NCI-H1092 treated with DMSO at 0.1 percent for 48 hours (cell line): ENCODE measurements around the gene SEC31A.
"Not testable (repeated sequence)": the region's sequence is repeated elsewhere in the genome, so short reads cannot be mapped to it uniquely, and the experiment has no call there.

Source experiments
- DNase-seq: peaks from one replicate; lab custom pipeline; 2025; lab: John Stamatoyannopoulos, UW

Gene SEC31A, protein sequence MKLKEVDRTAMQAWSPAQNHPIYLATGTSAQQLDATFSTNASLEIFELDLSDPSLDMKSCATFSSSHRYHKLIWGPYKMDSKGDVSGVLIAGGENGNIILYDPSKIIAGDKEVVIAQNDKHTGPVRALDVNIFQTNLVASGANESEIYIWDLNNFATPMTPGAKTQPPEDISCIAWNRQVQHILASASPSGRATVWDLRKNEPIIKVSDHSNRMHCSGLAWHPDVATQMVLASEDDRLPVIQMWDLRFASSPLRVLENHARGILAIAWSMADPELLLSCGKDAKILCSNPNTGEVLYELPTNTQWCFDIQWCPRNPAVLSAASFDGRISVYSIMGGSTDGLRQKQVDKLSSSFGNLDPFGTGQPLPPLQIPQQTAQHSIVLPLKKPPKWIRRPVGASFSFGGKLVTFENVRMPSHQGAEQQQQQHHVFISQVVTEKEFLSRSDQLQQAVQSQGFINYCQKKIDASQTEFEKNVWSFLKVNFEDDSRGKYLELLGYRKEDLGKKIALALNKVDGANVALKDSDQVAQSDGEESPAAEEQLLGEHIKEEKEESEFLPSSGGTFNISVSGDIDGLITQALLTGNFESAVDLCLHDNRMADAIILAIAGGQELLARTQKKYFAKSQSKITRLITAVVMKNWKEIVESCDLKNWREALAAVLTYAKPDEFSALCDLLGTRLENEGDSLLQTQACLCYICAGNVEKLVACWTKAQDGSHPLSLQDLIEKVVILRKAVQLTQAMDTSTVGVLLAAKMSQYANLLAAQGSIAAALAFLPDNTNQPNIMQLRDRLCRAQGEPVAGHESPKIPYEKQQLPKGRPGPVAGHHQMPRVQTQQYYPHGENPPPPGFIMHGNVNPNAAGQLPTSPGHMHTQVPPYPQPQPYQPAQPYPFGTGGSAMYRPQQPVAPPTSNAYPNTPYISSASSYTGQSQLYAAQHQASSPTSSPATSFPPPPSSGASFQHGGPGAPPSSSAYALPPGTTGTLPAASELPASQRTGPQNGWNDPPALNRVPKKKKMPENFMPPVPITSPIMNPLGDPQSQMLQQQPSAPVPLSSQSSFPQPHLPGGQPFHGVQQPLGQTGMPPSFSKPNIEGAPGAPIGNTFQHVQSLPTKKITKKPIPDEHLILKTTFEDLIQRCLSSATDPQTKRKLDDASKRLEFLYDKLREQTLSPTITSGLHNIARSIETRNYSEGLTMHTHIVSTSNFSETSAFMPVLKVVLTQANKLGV

DNA sequence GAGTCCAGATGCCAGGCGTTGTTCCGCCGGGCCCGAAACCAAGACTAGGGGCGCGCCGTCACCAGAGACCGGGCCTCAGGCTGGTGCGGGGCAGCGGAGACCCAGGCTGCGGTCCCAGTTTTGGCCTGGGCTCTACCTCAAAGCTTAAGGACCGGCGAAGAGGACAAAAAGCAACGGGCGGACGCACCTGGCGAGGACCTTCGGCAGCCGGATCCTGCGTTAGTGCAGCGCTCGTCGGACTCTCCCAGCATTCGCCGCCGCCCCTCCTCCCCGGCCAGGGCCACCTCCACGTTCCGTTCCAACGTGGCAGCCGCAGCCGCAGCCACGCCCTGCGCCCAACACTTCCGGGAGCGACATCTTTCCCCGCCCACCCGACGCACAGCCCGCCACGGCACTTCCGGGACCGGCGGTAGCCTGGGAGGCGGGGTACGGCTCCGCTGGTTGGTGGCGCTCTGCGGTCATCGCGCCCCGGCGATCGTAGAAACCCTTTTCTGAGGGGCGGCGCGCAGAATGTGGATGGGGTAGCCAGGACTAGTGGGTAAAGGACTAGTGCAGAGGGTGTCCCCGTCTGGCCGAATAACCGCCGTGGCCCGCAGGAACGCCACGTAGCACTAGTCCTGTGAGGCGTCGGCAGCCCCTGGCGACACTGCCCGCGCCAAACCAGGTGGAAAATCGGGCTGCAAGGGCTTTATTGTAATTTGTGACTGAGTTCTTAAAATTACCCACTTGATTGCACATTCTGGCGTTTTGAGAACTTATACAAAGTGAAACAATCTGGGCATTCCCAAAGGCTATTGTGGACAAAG lies at the start of gene SEC31A:
SEC31A (minus strand) TSS at position 253 of the 806 bp plus-strand sequence. CDS start 9,217 bp downstream, outside the sequence.
- peak; percentile 95 for DNase-seq

DNA sequence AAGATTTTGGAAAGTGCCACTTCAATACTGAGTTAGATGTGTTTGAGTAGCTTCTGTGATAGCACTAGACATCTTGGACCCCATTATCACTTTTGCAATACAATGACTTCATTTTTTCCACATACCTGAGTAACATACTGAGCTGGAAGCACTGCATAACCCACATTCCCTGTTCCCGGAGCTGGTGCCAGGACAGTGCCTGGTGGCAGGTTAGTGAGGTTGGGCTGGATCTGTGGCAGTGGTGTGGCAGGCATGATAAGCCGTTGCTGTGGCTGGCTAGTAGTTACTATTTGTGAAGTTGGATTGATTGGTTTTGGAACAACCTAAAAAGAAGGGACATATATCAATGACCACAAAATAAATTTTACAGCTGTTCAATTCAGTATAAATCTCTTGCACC lies 48.5 kb upstream of the SEC31A start:
- DNase-seq, result no peak

DNA sequence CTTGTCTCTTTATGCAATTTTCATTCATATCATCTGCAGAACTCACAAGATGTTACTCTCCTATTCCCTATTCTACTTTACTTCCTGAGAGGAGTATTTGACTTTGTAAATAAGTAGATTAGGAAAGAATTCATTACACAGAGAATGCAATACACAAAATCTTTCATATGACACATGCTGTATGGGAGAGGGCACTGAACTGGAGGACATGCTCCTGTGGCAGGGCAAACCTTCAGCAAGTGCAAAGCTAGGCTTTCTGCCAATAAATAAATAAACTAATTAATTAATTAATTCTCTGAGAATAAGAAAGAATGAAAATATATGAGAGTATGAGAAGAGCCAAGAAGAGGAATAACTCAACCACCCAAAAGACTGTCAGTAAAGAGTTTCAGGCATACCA lies 43.5 kb upstream of the SEC31A start:
- DNase-seq, result no peak

DNA sequence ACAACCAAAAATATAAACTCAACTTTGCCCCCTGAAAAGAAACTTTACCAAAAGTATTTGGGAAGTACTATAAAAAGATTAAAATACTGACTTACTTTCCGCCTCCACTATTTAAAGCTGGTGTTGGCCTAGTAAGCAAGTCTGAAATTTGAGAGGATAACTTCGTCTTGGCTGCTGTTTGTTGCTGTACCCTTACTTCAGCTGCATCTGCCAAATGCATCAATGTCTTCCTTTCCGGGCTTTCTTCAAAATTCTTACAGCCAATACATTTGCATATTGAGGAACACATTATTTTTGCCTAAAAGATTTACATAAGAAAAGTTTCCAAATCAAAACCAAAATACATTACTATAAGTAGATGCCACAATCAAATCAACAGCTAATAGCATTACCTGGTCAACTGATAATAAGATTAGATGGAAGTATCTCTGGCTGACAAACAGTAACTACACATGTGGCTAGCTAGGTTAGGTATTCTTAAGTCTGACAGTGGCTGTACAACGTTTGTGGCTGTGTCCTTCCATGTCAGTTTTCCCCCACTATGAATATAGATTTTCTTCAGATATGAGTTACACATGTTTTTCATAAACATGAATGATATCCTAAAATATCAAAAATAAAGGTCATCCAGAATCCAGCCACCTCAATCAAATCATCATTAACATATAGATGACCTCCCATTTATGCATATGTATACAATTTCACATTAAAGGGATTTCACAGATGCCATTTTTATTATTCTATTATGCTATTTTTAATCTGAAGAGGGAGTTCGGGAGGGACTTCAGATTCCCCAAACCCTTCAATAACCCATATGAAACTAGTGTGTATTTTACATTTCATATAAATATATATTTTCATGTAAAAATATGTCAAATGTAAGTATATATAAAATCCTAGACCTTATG lies 40.1 kb upstream of the SEC31A start:
- DNase-seq, result no peak

DNA sequence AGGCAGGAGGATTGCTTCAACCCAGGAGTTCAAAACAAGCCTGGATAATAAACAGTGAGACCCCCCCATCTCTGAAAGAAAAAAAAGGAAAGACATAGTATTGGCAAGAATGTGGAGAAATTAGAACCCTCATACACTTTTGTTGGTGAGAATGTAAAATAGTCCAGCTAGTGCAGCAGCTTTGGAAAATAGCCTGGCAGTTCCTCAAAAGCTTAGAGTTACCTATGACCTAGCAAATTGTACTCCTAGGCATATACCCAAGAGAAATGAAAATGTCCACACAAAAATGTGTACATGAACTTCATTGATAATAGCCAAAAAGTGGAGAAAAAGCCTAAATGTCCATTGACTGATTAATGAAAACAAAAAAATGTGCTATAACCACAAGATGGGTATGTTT lies 30.8 kb upstream of the SEC31A start:
- no peak for DNase-seq

DNA sequence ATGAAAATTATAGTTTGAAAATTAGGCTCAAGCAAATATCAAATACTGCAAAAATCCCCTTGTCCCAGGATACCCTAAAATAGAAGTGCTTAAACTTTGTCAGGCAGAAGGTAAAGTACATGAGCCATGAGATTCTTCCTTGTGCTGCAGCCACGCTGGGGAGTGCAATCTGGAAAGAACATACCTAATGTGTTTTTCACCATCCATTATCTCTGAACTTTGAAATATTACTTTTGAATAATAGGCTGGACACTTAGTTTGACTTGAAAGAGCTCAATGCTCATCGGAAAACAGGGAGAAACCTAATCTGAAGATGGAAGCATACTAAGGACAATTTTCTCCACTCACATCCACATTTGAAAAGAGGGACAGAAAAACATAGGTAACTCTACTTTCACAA lies 28.4 kb upstream of the SEC31A start:
- DNase-seq, result no peak

DNA sequence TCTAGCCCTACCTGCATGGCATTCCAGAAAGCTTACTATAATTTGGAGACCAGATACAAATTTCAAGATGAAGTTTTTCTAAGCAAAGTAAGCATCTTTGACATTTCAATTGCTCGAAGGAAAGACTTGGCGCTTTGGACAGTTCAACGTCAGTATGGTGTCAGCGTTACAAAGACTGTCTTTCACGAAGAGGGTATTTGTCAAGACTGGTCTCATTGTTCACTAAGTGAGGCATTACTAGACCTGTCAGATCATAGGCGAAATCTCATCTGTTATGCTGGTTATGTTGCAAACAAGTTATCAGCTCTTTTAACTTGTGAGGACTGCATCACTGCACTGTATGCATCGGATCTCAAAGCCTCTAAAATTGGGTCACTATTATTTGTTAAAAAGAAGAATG lies 27.1 kb upstream of the SEC31A start:
- no peak for DNase-seq

DNA sequence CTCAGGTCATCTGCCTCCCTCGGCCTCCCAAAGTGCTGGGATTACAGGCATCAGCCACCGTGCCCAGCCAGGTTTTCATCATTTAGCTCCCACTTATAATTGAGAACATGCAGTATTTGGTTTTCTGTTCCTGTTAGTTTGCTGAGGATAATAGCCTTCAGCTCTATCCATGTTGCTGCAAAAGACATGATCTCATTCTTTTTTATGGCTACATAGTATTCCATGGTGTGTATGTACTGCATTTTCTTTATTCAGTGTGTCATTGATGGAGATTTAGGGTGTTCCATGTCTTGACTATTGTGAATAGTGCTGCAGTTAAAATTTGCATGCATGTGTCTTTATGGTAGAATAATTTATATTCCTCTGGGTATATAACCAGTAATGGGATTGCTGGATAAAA lies 23.0 kb upstream of the SEC31A start:
- not testable (repeated sequence) for DNase-seq

DNA sequence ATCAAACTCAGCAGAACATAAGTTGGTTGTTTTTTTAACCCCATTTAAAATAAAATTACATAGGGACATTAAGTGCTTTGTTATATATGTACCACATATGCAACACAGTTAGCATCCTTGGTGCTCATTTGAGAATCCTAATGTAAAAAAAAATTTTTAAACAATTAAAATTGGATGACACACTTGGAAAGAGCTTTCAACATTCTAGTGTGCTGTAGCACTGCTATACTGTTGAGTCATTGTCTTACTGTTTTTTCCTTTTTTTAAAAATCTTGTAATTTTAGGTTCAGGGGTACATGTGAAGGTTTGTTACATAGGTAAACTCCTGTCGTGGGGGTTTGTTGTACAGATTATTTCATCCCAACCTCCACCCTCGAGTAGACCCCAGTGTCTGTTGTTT lies 22.4 kb upstream of the SEC31A start:
- no peak for DNase-seq

DNA sequence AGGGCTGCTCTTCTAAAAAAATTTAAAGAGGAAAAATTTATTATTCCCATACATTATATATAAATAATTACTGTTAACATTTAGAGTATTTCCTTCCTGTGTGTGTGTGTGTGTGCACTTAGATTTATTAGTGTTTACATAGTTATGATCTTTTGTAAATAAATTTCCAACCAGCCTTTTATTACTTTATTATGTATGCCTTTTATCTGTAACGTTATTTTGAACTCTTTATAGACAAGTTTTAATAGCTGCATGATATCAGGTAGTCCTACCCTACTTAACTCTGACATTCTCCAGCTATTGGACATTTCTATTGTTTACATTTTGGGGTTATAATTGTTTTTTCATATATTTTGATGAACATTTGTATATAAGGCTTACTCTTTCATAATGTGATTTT lies 18.4 kb upstream of the SEC31A start:
- no peak for DNase-seq

DNA sequence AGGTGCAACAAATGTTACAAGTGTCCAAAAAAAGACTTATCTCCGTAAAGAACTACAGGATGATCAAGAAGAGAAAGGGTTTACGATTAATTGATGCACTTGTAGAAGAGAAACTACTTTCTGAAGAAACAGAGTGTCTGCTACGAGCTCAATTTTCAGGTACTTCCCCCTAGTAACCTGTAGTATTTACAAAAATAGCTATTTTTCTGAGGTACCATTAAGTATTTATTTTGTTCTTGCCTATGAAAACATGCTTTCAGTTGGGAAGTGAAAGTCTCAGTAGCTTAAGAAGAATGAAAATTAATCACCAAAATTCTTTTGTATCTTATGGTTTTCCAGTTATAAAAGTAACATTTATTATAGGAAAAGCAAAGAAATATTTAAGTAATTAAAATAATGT lies 15.5 kb upstream of the SEC31A start:
- no peak for DNase-seq

DNA sequence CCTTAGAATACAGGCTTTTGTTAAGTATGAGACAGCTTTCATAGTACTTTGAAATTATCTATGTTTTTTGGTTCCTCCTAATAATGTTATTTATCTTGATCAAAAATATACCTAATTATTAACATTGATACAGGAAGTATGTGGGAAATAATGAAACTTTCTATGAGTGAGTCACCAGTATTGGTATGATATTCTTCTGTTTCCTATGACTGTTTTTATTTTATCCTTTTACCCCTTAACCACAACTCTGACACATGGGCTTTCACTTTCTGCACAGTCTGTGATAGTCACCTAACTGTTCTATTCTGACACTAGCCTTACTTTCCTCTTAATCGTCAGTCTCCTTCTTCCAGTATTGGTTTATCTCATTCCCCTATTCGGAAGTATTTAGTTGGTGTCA lies 14.3 kb upstream of the SEC31A start:
- no peak for DNase-seq

DNA sequence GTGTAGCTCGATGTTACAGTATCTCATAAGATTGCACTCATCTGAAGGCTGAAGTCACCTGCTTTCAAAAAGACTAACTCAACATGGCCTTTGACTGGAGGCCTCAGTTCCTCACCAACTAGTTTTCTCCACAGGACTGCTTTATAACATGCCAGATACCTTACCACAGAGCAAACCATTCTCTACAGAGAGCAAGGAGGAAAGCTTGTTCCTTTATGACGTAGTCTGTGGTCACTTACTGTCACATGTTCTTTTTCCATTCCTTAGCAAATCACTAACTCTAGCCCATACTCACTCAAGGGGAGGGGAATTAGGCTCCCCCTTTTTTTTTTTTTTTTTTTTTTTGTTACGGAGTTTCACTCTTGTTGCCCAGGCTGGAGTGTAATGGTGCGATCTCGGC lies 12.8 kb upstream of the SEC31A start:
- DNase-seq, result no peak

DNA sequence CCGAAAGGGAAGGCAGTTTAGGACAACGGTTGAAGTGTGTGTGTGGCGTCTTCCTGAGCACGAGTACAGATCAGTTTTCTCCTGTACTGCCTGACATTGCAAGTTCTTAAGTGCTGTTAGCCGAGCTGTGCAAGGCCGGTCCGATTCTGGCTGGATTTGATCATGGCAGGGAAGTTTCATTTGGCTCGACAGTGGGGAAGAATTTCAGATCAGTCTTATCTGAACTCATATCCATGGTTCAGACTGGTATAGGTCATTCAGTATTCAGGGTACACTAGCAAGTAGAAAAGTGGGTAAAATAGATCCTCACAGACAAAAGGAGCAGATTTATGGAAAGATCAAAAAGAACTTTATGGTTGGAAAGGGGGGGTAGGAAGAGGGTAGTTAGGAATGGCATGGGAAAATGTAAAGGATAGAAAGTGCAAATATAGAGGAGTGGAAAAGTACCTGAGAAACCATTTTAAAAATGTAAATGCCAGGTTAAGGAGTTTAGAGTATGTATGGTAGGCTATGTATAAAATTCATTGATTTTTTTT lies 10.3 kb upstream of the SEC31A start:
- no peak for DNase-seq

DNA sequence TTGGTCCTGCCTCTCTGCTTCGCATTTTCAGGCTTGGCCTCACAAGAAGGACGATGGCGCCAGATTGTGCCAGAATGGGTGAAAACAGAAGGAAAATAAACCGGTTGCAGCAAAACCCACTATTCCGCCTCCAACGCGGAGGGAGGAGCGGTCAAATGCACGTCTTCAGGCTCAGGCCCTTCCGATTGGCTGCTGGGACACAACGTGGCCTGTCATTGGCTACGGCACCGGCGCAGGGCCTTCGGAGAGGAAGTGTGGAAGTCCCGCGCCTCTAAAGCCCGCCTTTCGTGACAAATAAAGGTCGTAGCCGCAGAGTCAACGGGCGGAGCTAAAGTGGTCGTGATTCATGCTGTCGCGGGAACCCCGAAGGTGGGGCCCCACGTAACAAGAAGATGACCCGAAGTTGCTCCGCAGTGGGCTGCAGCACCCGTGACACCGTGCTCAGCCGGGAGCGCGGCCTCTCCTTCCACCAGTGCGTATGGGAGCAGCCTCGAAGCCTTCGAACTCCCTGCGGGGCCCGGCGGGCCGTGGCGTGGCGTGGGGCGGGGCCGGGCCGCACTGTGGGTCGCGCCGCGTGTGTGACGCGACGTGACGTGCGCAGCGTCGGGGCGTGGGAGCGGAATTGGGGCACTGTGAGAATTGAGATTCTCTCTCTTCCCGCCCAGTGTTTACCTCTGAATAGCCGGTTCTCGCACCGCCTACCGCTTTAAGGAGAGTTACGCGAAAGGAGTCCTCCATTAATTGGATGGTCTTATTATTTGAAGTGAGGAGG lies 9.6 kb upstream of the SEC31A start, which contains the start of gene THAP9:
THAP9 (plus strand) TSS at position 325 of the 772 bp plus-strand sequence; CDS start at position 393, 68 bp downstream.
- DNase-seq, result peak; percentile 98

DNA sequence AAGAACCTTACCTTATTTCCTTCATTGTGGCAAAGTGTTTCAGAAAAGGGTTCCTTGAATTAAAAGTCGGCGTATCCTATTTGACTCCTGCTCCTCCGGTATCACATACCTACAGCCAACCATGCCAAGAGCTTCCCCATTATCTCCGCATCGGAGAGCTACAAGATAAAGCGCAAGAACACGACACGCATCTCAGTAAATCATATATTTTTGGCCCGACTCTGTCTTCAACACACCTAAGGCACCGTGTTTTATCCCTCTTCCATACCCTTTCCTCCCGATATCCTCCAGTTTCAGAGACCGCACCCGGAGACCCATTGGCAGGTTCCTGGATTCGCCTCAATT lies 9.1 kb upstream of the SEC31A start:
- DNase-seq, result no peak

DNA sequence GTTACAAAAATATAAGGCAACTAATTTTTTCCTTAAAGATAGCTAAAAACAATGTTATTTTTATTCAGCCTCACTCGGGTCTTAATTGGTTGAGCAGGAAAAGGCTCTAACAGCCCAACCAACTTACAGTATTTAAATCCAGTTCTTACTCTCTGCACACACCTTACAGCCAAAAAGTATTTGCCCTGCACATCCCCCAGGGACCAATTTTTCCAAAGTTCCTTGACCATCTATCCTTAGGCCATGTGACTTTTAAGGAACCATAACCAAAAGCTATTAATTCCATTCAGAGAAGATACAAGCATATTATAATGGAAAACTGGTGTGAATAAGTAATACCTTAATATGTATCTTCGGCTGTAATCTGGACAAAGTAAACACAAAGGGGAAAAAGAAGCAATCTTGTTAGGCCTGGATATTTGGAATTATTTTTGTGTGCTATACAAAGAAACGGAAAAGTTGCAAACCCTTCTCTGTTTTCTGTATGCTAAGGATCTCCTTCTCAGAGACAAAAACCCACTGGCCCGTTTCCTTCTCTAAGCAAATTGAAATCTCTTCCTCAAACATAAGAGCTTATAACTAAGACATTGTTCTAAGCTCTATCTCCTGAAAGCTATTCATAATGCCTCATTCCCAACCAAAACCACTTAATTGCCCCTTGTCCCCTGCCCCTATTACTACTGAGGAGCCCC lies 8.6 kb upstream of the SEC31A start:
- DNase-seq, result no peak

DNA sequence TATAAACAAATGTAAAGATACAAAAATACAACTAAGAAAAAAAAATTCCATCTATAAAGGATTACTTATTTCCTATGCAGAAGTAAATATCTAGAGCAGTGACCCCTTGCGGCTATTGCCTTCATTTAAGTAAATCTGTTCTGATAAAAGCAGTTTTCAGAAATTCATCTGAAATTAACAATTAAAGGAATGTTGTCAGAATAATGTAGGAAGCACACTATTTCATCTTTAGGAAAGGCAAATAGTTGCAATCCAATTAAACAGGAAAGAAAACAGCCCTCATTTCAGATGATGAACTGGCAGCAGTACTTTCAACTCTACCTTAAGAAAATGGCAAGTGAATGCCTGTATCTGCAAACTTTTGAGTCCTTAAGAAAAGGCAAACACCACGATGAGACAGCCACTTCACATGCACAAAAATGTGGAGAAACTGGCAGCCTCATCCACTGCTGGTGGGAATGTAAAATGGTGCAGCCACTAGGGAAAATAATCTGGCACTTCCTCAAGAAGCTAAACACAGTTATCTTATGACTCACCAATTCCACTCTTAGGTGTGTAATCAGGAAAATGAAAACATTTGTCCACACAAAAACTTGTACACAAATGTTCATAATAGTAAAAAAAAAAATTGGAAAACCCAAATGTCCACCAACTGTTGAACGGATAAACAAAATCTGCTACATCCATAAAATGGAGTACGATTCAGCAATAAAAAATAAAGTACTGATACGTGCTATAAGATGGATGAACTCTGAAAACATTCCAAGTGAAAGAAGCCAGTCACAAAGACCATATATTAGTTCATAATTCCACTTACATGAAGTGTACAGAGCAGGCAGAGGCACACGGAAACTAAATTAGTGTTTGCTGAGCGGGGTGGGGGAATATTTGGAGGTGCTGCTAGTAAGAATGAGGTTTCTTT lies 7.6 kb upstream of the SEC31A start:
- DNase-seq, result no peak
